Tibial nerve (tissue), 4 donors: ENCODE measurements around the gene IKZF1.

Experiments used
- EP300 ChIP-seq, 2 donors: sonication (generic); formaldehyde crosslinking; IDR thresholded peaks; one replicate each; pipeline ENCODE4 v1.6.1; 2017; ENCODE audit warnings: antibody characterized with exemption in 2 of 2, mild to moderate bottlenecking in 1 of 2
- POLR2A ChIP-seq, 2 donors: fragments of 450-650 bp; IDR thresholded peaks; one replicate each; pipeline ENCODE4 v1.6.1; 2017; ENCODE audit warnings: antibody characterized with exemption in 2 of 2, mild to moderate bottlenecking in 2 of 2, moderate library complexity in 2 of 2
- TF ChIP-seq, protein P1 (sequence below), 5 experiments: fragments of 200-600 bp in 3 of 5; fragments of 450-650 bp in 2 of 5; sonication (generic) in 3 of 5; IDR thresholded peaks; one replicate each; pipeline ENCODE4 v1.5.1; 2016 to 2019; ENCODE audit warnings: antibody characterized with exemption in 5 of 5, mild to moderate bottlenecking in 3 of 5, moderate library complexity in 2 of 5

DNA sequence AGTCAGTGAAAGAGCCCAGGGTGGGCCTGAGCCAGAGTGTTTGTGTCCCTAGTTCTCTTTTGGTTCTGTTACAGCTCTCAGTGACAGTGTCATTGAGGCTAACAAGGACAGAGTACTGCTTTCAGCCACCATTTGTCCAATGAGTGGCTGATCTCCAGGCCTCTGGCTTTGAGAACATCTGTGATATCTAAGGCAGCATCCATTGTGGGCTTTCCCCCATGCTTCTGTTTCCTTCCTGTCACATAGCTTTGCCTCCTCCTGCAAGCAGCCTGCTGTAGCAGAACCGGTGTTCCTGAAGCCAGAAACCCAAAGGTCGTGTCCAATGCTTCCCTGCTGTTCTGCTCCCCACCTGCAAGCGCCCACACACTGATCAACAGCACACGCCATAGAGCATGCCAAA, 68.4 kb downstream of the IKZF1 start:
- TF ChIP-seq, protein P1, sequence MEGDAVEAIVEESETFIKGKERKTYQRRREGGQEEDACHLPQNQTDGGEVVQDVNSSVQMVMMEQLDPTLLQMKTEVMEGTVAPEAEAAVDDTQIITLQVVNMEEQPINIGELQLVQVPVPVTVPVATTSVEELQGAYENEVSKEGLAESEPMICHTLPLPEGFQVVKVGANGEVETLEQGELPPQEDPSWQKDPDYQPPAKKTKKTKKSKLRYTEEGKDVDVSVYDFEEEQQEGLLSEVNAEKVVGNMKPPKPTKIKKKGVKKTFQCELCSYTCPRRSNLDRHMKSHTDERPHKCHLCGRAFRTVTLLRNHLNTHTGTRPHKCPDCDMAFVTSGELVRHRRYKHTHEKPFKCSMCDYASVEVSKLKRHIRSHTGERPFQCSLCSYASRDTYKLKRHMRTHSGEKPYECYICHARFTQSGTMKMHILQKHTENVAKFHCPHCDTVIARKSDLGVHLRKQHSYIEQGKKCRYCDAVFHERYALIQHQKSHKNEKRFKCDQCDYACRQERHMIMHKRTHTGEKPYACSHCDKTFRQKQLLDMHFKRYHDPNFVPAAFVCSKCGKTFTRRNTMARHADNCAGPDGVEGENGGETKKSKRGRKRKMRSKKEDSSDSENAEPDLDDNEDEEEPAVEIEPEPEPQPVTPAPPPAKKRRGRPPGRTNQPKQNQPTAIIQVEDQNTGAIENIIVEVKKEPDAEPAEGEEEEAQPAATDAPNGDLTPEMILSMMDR (IDR thresholded peaks at IDR 0.05), result no peak
- TF ChIP-seq POLR2A (IDR thresholded peaks at IDR 0.05) (no peak), EP300 (IDR thresholded peaks at IDR 0.05) (no peak)
